Body of pancreas (tissue), 4 donors: ENCODE data around the gene TNIP2.

ENCODE experiments used
- POLR2A ChIP-seq, 3 donors: fragments of 450-650 bp; IDR thresholded peaks; one replicate each; pipeline ENCODE4 v1.6.1; 2016; ENCODE audit warnings: antibody characterized with exemption in 3 of 3, mild to moderate bottlenecking in 2 of 3
- TF ChIP-seq, protein P1 (sequence below), 7 experiments: fragments of 450-650 bp in 4 of 7; fragments of 200-600 bp in 3 of 7; sonication (generic) in 3 of 7; IDR thresholded peaks; one replicate each; pipeline ENCODE4 v1.5.1; 2016 to 2019; ENCODE audit warnings: antibody characterized with exemption in 7 of 7

DNA sequence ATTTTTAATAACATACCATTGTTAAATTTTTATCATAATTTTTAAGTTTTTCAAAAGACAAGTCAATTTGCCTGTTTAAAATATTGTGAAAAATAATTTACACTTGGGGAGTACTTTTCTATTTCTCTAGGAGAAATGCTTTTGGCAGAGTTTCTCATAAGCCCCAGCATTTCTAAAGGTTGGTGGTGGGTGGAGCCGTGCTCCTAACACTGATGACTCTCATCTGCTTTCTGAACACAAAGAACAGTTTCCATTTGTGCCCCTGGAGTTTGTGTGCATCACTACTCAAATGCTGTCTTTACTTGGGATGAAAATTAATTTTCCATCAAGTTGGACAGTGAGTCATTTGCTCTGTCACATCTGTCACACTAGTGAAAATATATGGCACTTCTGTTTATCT is 57.6 kb downstream of the TNIP2 start:
- TF ChIP-seq, protein P1, sequence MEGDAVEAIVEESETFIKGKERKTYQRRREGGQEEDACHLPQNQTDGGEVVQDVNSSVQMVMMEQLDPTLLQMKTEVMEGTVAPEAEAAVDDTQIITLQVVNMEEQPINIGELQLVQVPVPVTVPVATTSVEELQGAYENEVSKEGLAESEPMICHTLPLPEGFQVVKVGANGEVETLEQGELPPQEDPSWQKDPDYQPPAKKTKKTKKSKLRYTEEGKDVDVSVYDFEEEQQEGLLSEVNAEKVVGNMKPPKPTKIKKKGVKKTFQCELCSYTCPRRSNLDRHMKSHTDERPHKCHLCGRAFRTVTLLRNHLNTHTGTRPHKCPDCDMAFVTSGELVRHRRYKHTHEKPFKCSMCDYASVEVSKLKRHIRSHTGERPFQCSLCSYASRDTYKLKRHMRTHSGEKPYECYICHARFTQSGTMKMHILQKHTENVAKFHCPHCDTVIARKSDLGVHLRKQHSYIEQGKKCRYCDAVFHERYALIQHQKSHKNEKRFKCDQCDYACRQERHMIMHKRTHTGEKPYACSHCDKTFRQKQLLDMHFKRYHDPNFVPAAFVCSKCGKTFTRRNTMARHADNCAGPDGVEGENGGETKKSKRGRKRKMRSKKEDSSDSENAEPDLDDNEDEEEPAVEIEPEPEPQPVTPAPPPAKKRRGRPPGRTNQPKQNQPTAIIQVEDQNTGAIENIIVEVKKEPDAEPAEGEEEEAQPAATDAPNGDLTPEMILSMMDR (IDR thresholded peaks at IDR 0.05): no peak
- TF ChIP-seq POLR2A (IDR thresholded peaks at IDR 0.05): no peak
